Astrocyte (in vitro differentiated cells and primary cell): ENCODE measurements around the gene TMIGD3. TPM values are rescaled to one million over a fixed set of nuclear protein-coding genes. Genes with fewer than 3 reads are reported as not detected.

Source experiments
- DNase-seq: peaks from one replicate; pipeline ENCODE4 v3.0.0-alpha.2; 2010; ENCODE audit warnings: low read depth
- FAIRE-seq: peaks from 2 replicates; lab custom pipeline; 2011; peaks lifted over from hg19 to GRCh38; lab: Jason Lieb, UNC
- H2AFZ ChIP-seq: 2 replicates; pipeline ENCODE4 v1.6.0; 2012; ENCODE audit warnings: low read depth, low read length, inconsistent platforms
- H3K27ac ChIP-seq: 2 replicates; pipeline ENCODE4 v1.5.1; 2011; ENCODE audit warnings: low read depth, low read length, inconsistent platforms
- H3K27me3 ChIP-seq: 2 replicates; pipeline ENCODE4 v1.6.0; 2011; ENCODE audit warnings: low read length, inconsistent platforms; ENCODE audit not compliant: insufficient read depth
- H3K36me3 ChIP-seq: 2 replicates; pipeline ENCODE4 v1.5.1; 2011; ENCODE audit warnings: low read length, inconsistent platforms; ENCODE audit not compliant: insufficient read depth
- H3K4me1 ChIP-seq: 2 replicates; pipeline ENCODE4 v1.5.1; 2011; ENCODE audit warnings: low read length, inconsistent platforms; ENCODE audit not compliant: insufficient read depth
- H3K4me2 ChIP-seq: 2 replicates; pipeline ENCODE4 v1.6.0; 2012; ENCODE audit warnings: low read length, inconsistent platforms
- H3K4me3 ChIP-seq: 2 replicates; pipeline ENCODE4 v1.5.1; 2011; ENCODE audit warnings: low read depth, mild to moderate bottlenecking, low read length, inconsistent platforms; ENCODE audit not compliant: insufficient read depth
- H3K79me2 ChIP-seq: 2 replicates; pipeline ENCODE4 v1.6.0; 2012; ENCODE audit warnings: mild to moderate bottlenecking, low read length, inconsistent platforms; ENCODE audit not compliant: insufficient read depth
- H3K9ac ChIP-seq: 2 replicates; pipeline ENCODE4 v1.6.0; 2012; ENCODE audit warnings: mild to moderate bottlenecking, low read length, inconsistent platforms
- H3K9me3 ChIP-seq: 2 replicates; pipeline ENCODE4 v1.5.1; 2012; ENCODE audit warnings: low read depth, mild to moderate bottlenecking, low read length, inconsistent platforms; ENCODE audit not compliant: insufficient read depth
- H4K20me1 ChIP-seq: 2 replicates; pipeline ENCODE4 v1.6.0; 2012; ENCODE audit warnings: low read length, inconsistent platforms; ENCODE audit not compliant: insufficient read depth
- H3K27ac Mint-ChIP-seq: one replicate; pipeline ENCODE4 v1.8.0; 2021; ENCODE audit warnings: mild to moderate bottlenecking, mixed read lengths; ENCODE audit not compliant: unreplicated experiment
- H3K27me3 Mint-ChIP-seq: one replicate; pipeline ENCODE4 v1.8.0; 2021; ENCODE audit warnings: low read depth, mixed read lengths; ENCODE audit not compliant: unreplicated experiment
- H3K36me3 Mint-ChIP-seq: one replicate; pipeline ENCODE4 v1.8.0; 2021; ENCODE audit warnings: low read depth, mixed read lengths; ENCODE audit not compliant: unreplicated experiment
- H3K4me1 Mint-ChIP-seq: one replicate; pipeline ENCODE4 v1.8.0; 2021; ENCODE audit warnings: low read depth, mixed read lengths; ENCODE audit not compliant: unreplicated experiment
- H3K4me3 Mint-ChIP-seq: one replicate; pipeline ENCODE4 v1.8.0; 2021; ENCODE audit warnings: mild to moderate bottlenecking, moderate library complexity, mixed read lengths; ENCODE audit not compliant: unreplicated experiment
- H3K9me3 Mint-ChIP-seq: one replicate; pipeline ENCODE4 v1.8.0; 2021; ENCODE audit warnings: mild to moderate bottlenecking, mixed read lengths; ENCODE audit not compliant: unreplicated experiment
- CTCF ChIP-seq: IDR thresholded peaks from 2 replicates; pipeline ENCODE4 v1.5.1; 2011; ENCODE audit warnings: low read depth, mild to moderate bottlenecking, inconsistent platforms, low read length, moderate library complexity; ENCODE audit not compliant: insufficient read depth
- EZH2 ChIP-seq: IDR thresholded peaks from 2 replicates; pipeline ENCODE4 v1.6.1; 2012; ENCODE audit warnings: mild to moderate bottlenecking, low read length, inconsistent platforms; ENCODE audit not compliant: insufficient read depth
- total RNA-seq: library from RNA; stranded (reverse); gene quantifications from 2 replicates; pipeline ENCODE4 v1.2.1, GENCODE V29; 2021

The TMIGD3 gene
- total RNA-seq, 1 donor from 2014 or later = not detected

GRCh38 chr1:111465754-111466153 lies 37.7 kb downstream of the TMIGD3 start:
- FAIRE-seq (no peak), DNase-seq (no peak)
- Mint-ChIP-seq H3K4me3 (no peak overlapping the region), H3K36me3 (no peaks in the 10 kb centered on the region), H3K27me3 (no peaks in the 10 kb centered on the region), H3K27ac (no peak overlapping the region), H3K9me3 (no peaks in the 10 kb centered on the region), H3K4me1 (no peaks in the 10 kb centered on the region)
- no peak overlapping the region for H3K4me3 ChIP-seq
- H3K79me2 ChIP-seq = no peaks in the 10 kb centered on the region
- H3K36me3 ChIP-seq = peaks cover 9% of the 10 kb centered on the region
- no peak overlapping the region for H3K9ac ChIP-seq
- H3K4me2 ChIP-seq = no peak overlapping the region
- peaks cover 8% of the 10 kb centered on the region for H4K20me1 ChIP-seq
- no peak overlapping the region for H3K27ac ChIP-seq
- H3K4me1 ChIP-seq = peaks cover 9% of the 10 kb centered on the region
- H3K9me3 ChIP-seq = no peaks in the 10 kb centered on the region
- H2AFZ ChIP-seq = no peak overlapping the region
- TF ChIP-seq EZH2 (no peak), CTCF (no peak)
- no peaks in the 10 kb centered on the region for H3K27me3 ChIP-seq

- peaks cover 25% of the 10 kb centered on the region for H3K36me3 ChIP-seq
- H2AFZ ChIP-seq = no peak overlapping the region
- Mint-ChIP-seq H3K27me3 (no peaks in the 10 kb centered on the region), H3K4me3 (no peak overlapping the region), H3K9me3 (no peaks in the 10 kb centered on the region), H3K27ac (no peak overlapping the region), H3K36me3 (peaks cover 3% of the 10 kb centered on the region), H3K4me1 (no peaks in the 10 kb centered on the region)
- peaks cover 15% of the 10 kb centered on the region for H4K20me1 ChIP-seq
- no peaks in the 10 kb centered on the region for H3K79me2 ChIP-seq
- H3K4me2 ChIP-seq = peak overlapping the region; percentile 3
- peak; percentile 79 for DNase-seq
- H3K4me3 ChIP-seq = no peak overlapping the region
- H3K9me3 ChIP-seq = no peaks in the 10 kb centered on the region
- H3K9ac ChIP-seq = no peak overlapping the region
- H3K27me3 ChIP-seq = no peaks in the 10 kb centered on the region
- no peak for FAIRE-seq
- no peak overlapping the region for H3K27ac ChIP-seq
- TF ChIP-seq CTCF (no peak), EZH2 (no peak)
- peaks cover 9% of the 10 kb centered on the region for H3K4me1 ChIP-seq
Observed at GRCh38 chr1:111463029-111463683, 40.3 kb downstream of the TMIGD3 start.

- H2AFZ ChIP-seq = no peak overlapping the region
- no peak for DNase-seq
Observed at GRCh38 chr1:111462370-111463028, 40.9 kb downstream of the TMIGD3 start.

More at GRCh38 chr1:111462370-111463028, 40.9 kb downstream of the TMIGD3 start:
- H3K9me3 ChIP-seq = no peaks in the 10 kb centered on the region
- Mint-ChIP-seq H3K4me1 (no peaks in the 10 kb centered on the region), H3K27ac (no peak overlapping the region), H3K4me3 (no peak overlapping the region), H3K36me3 (peaks cover 3% of the 10 kb centered on the region), H3K9me3 (no peaks in the 10 kb centered on the region), H3K27me3 (no peaks in the 10 kb centered on the region)
- H3K36me3 ChIP-seq = peaks cover 32% of the 10 kb centered on the region
- H3K4me3 ChIP-seq = no peak overlapping the region
- H4K20me1 ChIP-seq = peaks cover 15% of the 10 kb centered on the region
- peak overlapping the region; percentile 3 for H3K4me2 ChIP-seq
- FAIRE-seq = no peak
- peaks cover 9% of the 10 kb centered on the region for H3K4me1 ChIP-seq
- no peaks in the 10 kb centered on the region for H3K79me2 ChIP-seq
- TF ChIP-seq EZH2 (no peak), CTCF (no peak)
- no peak overlapping the region for H3K27ac ChIP-seq
- H3K27me3 ChIP-seq = no peaks in the 10 kb centered on the region
- H3K9ac ChIP-seq = no peak overlapping the region
